Brain pericyte (primary cell): ENCODE results near the gene NTMT2.
"Not testable (repeated sequence)": the region's sequence is repeated elsewhere in the genome, so short reads cannot be mapped to it uniquely, and the experiment has no call there.

Experiments
- DNase-seq: peaks from one replicate; pipeline ENCODE4 v3.0.0-alpha.2; 2012; ENCODE audit warnings: low read depth, low spot score

The NTMT2 gene

DNA sequence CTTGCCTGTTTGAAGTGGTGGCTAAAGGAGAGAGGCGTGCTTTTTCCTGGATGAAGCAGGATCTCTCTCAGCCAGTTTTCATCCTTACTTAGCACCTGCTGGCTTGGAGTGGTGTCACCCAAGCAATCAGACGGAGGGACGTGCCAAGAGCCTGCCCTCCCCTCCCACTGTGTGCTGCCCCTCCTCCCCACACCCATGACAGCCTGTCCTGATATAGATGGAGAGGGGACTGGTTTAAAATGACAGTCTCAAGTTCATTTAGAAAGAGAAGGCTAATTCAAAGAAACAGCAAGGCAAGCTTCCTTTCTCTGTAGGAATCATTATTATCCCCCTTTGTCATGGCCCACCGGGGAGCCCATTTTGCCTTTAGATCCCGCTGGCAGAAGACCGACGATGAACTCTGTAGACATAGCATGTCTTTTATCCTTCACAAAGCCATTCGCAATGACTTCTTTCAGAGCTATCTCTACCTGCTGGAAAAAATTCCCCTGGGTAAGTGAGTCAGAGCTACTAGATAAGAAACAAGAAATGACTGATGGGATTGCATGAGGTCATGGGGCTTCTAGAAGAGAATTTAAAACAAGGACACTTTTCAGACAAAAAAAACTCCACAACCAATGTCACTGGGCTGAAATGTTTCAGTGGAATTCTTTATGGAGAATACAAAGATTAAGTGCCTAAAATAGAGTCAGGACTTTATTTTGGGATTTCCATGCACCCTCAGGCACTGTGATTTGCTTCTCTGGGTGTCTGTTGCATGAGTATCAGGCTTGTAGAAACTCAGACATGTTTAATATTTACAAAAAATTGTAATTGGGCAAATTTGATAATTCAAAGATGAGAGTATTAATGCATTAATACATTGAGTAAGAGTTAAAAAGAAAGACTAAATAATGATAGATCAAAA, at the start of gene NTMT2:
TSS of gene NTMT2 (plus strand) at position 190 of the 907 bp plus-strand sequence. CDS start at position 339, 149 bp downstream.
- no peak for DNase-seq

DNA sequence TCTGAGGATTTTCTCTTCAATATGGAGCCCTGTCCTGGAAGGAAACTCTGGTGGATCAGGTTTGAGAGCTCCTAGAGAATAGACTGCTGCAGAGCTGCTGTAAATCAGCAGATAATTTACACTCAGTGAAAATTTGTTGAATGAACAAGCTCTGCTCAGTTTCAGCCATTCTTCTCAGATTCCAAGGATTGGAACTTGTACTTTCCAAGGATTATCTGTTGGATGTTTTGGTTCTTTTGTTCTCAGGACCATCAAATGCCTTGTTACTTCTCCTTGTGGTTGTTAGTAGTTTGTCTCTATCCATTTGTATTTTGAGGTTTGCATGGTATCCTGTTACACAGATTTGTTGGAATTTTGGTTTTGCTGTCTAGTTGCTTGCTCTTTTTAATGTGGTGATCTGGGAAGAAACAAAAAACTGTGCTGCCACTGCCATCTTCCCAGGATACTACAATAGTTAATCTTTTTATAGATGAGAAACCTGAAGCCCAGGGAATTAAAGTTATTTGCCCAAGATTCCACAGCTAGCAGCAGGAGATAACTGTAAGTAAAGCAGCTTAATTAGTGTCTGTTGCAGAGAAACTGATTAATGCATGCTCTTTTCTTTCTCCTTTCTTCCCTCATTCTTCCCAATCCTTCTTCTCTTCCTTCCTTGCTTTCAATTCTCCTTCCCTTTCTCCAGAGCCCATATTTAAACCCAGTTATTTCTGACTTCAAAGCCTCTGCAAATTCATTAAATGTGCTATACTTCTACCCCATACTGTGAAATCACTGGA, 49.6 kb upstream of the NTMT2 start:
- DNase-seq, result no peak

DNA sequence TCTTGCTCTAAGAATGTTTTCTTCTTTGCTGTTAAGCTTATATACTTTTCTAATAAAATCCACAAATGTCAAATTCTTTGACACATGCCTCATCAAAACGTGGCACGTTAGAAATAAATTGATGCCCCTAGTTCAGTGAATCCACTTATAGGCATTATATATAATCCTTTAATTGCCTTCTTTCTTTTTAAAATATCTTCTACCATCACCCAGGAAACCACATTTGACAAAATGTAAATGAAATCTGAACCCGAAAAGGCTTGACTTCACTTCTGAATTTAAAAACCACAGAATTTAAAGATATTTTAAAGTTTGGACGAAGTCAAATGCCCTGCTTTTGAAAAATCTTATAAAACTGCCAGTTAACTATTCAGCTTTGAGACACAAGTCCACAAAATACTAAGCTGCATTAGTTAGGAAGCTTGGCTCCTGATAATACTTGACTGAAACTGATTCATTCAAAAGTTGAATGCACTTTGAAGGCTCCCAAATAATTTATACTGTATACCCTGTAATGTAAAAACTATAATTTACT, 48.9 kb upstream of the NTMT2 start:
- no peak for DNase-seq

DNA sequence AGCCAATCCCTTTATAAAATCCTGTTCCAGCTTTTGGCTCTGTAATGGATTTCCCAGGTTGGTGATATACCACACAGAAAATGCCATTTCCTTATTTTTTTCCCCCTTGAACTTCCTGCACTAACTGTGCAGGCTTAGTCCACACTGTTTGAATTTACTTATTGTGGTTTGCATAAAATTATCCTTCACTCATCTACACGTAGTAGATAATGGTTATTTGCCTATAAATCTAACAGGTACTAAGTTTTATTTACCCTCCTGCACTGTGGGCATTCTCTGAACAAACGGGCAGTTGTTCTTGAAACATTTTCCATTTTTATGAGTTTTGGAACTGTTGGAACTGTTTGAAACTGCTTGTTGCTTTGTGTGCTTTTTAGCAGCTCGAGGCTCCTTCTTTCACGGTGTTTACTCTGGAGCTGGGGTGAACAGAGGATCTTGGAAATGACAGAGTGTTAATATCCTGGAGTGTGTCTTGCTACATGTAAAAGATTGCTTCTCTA, 48.3 kb upstream of the NTMT2 start:
- DNase-seq, result no peak

DNA sequence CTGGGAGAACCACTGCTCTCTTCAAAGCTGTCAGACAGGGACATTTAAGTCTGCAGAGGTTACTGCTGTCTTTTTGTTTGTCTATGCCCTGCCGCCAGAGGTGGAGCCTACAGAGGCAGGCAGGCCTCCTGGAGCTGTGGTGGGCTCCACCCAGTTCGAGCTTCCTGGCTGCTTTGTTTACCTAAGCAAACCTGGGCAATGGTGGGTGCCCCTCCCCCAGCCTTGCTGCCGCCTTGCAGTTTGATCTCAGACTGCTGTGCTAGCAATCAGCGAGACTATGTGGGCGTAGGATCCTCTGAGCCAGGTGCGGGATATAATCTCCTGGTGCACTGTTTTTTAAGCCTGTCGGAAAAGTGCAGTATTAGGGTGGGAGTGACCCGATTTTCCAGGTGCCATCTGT, 32.6 kb upstream of the NTMT2 start:
- DNase-seq, result not testable (repeated sequence)

DNA sequence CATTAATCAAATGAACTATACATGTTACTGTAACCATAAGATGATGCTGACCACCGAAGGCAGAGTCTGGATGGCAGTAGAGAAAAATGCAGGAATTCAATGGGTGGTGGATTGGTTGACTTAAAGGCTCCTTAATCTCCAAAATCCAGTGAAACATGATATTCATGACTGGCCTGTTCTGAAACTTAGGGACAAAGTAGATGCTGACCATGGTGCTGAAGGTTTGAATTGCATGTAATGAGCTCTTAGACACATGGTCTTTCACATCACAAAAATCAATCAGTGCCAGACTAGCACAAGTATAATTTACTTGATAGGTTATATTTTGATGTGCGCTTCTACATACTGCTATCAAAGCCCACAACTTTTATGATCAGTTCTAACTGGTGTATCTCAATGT, 30.9 kb upstream of the NTMT2 start:
- DNase-seq, result no peak

DNA sequence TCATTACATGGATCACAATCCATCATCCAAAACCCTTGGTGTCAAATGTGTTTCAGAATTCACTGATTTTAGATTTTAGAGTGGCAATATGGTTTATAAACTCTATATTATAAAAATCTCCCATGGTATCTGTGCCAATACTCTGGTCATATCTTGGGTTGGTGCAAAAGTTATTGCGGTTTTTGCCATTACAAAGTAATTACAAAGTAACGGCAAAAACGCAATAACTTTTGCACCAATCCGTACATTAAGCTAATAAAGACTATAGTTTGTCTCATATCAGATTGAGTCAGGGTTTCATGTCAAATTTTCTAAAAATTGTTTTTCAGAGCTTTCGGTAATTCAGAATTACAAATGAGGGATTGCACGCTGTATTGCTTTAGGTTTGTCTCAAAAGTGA, 23.4 kb upstream of the NTMT2 start:
- DNase-seq, result no peak

DNA sequence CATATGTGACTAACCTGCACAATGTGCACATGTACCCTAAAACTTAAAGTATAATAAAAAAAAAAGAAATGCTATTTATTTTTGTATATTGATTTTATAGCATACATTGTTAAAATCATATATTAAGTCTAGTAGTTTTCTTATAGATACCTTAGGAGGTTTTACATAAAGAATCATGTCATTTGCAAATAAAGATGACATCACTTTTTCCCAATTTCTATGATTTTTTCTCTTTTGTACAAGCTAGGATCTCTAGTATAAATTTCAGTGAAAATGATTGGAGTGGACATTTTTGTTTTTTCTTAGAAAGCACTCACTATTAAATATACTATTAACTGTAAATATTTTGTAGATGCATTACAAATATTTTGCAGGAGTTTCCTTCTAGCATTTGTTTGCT, 20.5 kb upstream of the NTMT2 start:
- no peak for DNase-seq

DNA sequence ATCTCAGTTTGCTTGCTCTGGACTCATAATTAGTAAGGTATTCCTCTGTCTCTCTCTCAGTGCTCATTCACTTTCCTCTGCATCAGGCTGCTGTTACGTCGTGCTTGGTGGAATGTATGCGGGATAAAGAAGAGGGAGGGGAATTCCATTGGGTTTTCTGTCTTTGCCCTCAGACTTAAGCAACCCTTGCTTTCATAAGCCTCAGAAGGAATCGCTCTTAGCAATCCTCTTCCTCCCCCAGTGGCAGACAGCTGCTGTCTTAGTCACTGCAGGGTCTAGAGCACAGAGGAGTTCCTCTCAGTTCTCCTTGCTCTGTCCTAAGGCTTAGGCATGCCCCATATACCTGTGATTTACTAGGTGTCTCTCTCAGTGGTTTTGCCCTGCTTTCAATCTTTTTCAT, 19.1 kb upstream of the NTMT2 start:
- DNase-seq, result no peak

DNA sequence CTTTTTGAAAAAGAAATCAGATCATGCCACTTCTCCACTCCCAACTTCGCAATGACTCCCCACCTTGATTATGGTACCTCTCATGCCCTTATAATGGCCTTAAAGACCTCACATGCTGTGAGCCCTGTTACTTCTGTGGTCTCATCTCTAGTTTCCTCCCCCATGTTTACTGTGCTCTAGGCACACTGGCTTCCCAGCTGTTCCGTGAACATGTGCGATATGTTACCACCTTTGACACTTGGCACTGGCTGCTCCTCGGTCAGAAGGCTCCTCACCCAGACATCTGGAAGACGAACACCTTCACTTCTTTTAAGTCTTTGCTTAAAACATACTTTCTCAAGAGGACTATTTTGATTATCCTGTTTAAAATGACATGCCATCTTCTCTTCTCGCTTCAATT, 14.3 kb upstream of the NTMT2 start:
- DNase-seq, result no peak

DNA sequence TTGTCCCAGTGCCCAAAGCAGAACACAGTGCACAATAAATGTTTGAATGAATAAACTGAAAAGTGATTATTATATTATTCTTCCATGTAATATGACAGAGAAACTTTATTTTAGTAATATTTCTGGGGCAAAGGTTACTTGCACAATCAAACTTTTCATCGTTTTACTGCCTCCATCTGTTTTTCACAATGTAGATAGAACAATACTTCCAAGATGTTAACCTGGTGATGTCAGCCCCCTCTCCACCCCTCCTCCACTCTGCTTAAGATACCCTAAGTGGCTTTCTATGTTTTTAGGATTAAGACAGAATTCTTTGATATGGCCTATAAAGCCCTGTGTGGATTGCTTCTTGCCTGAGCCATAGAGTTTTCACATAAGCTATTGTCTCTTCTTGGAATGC, 13.8 kb upstream of the NTMT2 start:
- no peak for DNase-seq

DNA sequence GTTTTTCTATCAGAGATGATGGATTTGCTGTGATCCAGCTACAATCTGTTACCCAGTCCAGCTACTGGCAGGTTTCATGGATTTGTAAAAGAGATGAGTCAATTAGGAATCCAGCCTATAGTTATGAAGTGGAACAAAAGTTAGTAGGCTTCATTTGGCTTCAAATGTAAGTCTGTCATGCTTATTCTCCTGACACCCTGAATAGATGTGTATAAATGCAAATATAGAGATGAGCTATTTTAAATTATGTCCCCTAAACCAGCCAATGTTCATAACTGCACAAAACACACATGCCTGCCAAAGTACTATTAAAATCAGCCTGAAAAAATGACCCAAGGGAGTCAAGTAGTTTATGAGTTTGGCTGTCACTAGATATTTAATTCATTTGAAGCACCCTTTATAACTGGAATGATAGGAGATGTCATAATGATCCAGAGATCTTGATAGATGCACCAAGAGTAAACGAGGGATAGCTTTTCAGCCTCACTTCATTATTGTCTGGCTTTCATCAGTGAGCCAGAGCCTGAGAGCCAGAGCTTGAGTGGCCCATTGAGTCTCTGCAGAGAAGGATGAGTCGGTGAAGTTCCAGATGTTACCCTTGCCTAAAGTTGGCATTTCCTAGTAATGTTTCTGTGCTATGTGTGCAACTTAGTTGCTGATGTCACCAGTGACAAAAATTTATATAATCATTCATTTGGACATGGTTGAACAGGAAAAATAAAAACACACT, 11.8 kb upstream of the NTMT2 start:
- DNase-seq, result no peak

DNA sequence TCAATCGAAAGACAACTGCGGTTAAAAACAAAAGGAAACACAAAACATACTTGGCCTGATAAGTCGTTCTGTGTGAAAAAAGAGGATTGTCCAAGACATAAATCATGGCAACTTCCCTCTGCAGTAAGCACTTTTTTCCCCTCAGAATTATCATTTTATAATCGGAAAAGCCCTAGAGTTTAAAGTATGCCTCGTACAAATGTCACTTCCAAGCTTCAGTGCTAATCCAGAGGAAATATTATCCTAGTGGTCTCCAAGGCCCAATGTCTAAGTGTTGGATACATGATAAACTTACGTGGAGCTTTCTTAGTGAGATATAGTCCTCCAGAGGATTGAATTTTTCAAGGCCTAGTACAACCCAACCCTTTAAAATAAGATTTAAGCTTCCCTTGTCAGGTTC, 11.2 kb upstream of the NTMT2 start:
- no peak for DNase-seq

DNA sequence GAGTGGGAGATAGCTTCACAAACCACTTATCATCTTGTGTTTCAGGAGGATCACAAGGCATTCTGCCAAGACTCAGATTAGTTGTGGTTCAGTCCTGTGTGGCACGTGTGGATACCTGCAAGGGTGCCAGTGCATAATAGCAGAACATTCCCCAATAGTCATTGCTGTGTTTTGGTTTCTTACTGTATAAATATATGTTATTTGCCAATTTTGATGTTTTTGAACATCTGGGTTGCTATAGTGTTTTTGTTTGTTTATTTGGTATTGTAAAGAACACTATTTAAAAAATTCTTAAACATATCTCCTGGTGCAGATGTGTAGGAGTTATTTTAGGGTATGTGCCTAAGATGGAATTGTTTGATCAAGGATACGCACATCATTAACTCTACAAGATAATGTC, 5.4 kb upstream of the NTMT2 start:
- DNase-seq, result no peak

DNA sequence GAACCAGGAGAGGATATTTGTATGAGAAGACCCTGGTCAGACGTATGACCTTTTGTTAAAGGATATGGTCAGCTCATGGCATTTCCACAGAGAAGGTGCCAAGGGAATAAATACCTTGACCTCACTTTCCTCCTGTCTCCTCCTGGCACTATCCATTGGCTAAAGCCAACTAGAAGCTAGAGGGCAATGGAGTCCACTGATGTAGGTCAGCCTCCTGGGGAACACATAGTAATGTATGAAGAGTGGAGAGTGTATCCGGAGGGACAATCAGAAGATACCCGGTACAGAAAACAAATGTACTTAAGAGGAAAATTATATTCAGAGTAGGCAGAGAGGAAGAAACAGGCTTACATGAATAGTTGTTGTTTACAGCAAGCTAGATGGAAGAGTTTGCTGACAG, 698 bp upstream of the NTMT2 start:
- DNase-seq, result no peak

DNA sequence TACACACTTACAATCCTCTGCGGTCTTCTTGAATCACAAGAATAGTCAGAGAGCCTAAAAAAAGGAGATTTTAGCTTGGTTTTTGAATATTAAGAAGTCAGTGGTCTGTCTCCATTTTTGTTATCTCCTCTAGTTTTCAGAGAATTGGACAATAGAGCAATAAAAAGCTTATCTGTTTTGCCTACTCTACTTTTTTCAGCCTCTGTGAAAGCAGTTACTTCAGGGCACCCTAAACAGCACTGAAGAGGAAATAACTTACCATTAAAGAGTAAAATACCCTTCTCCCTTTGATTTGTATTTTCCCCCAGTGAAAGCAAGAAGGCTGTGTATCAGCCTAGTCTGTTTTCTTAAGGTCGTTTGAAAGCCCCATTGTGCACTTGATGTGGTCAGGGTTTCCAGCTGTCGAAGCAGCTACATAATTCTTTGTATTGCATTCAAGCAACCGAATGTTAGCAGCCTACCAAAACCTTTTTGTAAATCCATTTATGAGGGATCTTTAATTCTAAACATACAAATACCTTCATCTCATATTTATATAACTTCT, 1.0 kb downstream of the NTMT2 start:
- DNase-seq, result no peak

DNA sequence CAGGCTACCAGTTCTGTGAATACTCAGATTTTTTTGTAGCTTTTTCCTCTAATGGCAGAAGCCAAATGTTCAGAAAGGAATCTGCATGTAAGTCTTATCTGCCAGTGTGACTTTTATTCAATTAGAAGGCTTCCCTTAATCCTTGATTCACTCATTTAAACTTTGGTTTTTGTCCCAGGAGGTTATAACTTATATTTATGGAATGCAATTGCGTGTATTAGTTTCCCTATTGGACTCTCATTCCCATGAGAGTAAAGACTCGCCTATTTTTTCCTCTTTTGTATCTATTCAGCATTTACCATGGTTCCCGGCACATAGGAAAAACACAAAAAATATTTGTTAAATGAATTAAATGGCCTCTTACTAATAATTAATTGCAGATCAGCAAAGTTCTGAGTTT, 3.5 kb downstream of the NTMT2 start:
- no peak for DNase-seq

DNA sequence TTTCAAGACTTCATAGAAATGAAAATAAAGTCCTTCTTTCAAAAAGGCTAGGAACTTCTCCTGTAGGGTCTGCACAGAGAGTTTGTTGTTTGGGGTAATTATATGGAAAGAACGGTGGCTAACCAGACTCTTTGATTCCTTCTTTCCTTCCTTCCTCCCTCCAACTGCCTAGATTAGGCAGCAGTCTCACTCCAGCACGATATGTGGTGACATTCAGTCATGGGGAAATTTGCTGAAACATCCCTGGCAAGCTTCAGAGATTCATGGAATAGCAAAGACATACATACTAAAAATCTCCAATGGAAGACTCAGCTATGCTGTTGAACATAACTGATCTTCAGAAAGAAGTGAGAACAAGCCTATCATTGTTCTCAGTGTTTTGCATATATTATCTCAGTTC, 4.3 kb downstream of the NTMT2 start:
- DNase-seq, result no peak

DNA sequence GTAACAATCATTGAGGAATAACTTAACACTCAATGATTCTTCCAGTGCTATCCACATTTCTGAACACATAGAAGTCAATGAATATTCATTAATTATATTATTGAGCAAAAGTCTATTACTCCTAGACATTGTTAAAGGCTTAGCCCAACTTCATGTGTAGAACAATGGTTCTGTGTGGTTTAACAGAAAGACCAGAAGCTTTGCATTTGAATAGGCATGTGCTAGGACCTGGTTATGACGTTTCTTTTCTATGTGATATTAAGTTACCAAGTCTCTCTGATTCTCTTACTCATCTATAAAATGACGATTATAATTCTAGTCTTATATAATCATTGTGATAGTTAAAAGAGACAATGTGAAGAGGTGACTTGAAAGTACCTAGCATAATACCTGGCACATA, 5.2 kb downstream of the NTMT2 start:
- no peak for DNase-seq

DNA sequence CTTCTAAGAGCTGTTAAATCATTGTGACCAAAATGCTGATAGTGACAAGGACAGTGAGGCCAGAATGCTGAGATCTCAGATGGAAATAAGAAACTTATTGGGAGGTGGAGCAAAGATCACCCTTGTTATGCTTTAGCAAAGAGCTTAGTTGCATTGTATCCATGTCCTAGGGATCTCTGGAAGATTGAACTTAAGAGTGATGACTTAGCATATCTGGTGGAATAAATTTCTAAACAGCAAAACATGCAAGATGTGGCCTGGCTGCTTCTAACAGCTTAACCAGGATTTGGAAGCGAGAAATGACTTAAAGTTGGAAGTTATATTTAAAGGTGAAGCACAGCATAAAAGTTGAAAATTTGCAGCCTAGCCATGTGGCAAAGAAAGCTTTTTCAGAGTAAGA, 7.7 kb downstream of the NTMT2 start:
- DNase-seq, result no peak

DNA sequence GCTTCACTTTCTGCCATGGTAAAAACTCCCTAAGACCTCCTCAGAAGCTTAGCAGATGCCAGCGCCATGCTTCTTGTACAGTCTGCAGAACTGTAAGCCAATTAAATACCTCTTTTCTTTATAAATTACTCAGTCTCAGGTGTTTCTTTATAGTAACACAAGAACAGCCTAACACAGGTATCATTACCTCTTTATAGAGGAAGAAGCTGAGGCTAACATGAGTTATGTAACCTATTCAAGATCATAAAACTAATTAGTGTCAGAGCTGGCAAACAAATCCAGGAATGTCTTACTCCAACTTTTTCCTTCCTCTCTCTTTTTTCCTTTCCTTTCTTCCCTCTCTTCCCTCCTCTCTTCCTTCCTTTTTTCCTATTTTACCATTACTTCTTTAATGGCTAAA, 9.3 kb downstream of the NTMT2 start:
- no peak for DNase-seq

DNA sequence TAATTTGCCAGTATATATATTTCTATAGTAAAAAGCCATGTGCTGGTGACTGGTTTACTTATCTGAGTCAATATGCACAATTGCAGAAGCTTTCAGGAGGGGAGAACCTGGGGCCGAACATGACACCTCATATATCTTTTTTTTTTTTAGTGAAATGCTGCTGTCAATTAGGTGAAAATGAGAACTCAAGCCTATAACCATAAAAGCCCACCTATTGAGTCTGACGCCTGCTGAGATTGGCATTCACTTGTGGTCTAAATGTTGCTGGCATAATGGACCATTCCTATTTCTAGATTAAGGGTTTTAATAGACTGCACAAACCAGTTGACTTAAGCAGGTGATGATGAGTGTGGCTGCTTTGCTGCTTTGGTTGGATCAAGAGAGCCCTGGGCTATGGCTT, 10.8 kb downstream of the NTMT2 start:
- DNase-seq, result no peak
